T-helper 9 cell (primary cell): ENCODE measurements around the gene PRKCZ.

ENCODE experiments used
- DNase-seq: peaks from one replicate; pipeline ENCODE4 v3.0.0-alpha.2; 2020

PRKCZ gene

DNA sequence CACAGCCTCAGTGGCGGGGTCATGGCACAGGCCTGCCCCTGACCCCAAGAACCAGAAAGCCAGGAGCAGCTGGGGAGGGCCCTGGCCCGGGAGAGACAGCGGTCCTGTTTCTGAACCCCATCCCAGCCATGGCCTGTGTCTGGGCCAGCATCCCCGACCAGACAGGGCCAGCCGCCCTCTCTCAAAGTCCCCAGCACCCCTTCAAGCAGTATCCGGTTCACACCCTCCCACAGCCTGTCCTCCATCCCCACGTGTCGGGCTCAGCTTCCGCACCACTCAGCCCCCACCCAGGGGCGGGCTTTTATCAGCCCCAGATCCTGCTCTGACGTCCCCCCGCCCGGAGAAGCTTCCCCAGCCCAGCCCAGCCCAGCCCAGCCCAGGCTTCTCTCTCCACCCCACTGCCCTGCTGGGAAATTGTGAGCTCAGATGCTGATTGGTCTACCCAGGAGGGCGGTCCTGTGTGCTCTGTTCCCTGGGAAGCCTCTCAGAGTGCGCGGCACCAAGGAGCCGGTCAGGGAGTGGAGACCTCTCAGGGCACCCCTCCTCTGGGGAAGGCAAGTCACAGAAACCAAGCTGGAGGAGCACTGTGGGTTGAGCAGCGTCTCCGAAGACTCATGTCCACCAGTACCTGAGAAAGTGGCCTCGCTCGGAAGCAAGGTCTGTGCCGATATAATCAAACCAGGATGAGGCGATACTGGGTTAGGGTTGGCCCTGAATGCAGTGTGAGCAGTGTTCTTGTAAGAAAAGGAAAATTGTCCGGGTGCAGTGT is 149.0 kb downstream of the PRKCZ start:
- DNase-seq = peak; percentile 63

DNA sequence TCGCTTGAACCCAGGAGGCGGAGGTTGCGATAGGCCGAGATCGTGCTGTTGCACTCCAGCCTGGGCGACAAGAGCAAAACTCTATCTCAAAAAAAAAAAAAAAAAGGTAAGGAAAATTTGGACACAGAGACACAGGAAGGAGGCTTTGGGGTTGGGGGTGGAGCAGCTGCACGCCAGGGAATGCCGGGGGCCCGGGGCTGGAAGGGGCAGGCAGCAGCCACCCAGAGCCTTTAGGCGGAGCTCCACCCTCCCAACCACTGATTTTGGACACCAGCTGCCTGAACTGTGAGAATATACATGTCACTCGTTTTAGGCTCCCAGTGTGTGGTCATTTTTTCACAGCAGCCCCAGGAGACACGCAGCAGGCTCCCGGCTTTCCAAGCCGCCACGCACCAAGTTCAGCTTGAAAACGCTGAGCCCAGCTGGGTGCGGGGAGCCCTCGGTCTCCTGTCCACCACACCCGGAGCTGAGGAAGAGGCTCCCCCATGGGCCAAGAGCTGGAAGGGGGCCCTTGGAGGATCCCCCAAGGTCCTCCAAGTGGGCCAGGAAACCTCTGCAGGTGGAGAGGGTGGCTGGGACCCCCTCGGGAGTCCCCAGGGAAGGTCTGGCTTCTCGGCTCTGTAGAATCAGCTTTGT is 150.2 kb downstream of the PRKCZ start:
- DNase-seq = no peak

DNA sequence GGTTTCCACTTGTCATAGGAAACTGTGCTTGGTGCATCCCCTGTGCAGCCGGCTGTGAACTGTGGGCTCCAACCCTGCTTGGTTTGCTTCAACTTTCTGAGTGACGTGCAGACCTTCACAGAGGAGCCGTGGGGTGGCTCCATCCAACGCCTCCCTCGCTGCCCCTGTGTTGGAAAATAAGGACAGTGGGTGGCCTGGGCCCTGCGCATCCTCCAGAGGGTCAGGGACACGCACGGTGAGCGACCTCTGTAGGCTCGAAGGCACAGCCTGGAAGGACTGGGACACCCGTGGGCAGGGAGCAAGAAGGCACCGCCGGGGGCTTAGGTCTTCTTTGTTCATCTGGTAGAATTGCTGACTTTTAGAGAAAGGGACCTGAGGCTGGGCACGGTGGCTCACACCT is 150.9 kb downstream of the PRKCZ start:
- DNase-seq = no peak

DNA sequence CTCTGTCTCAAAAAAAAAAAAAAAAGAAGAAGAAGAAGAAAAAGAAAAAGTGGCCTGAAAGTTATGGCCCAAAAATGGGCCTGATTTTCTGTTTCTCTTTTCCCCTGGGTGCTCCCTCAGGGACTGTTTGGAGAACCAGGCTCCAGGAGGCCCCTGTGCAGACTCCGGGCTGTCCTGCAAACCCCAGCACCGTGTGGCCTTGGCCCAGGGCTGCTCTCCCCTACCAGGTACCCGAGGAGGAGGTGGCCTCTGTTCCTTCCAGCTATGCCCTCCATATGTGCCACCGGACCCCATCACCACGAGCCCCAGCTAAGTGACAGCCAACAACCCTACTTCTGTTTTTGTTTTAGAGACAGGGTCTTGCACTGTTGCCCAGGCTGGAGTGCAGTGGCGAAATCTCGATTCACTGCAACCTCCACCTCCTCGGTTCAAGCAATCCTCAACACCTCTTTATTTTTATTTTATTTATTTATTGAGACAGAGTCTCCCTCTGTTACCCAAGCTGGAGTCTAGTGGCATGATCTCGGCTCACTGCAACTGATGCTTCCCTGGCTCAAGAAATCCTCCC is 151.9 kb downstream of the PRKCZ start:
- DNase-seq = no peak

DNA sequence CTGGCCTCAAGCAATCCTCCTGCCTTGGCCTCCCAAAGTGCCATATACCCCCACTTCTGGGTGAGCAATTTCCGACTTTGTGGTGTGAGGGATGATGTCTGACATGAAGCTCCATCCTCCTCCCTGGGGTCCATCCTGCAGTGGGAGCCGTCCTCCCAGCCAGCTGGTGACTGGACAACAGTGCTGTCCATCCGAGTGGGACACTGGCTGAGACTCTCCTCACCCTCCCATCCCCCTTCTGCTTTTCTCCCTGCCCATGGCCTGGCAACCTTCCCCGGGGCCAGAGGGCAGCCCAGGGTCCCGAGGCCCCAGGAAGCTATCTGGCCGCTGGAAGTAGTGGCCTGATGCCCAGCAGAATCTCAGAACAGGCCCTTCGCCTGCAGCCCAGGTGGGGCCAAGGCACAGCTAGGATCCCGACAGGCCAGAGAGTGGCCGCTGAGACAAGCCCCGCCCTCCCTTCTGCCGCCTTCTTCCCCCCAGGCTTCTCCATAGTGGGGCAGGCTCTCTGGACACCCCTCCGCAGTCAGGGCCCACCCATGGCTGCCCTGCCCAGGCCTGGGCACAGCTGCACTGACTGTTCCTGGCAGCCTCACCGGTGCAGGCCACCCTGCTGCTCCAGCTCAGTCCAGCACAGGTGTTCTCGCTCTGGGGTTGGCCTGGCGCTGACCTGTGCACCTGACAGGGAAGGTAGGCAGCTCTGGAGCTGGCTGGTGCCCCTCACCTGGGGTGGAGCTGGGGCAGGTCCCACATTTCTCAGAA is 152.8 kb downstream of the PRKCZ start:
- DNase-seq = no peak

DNA sequence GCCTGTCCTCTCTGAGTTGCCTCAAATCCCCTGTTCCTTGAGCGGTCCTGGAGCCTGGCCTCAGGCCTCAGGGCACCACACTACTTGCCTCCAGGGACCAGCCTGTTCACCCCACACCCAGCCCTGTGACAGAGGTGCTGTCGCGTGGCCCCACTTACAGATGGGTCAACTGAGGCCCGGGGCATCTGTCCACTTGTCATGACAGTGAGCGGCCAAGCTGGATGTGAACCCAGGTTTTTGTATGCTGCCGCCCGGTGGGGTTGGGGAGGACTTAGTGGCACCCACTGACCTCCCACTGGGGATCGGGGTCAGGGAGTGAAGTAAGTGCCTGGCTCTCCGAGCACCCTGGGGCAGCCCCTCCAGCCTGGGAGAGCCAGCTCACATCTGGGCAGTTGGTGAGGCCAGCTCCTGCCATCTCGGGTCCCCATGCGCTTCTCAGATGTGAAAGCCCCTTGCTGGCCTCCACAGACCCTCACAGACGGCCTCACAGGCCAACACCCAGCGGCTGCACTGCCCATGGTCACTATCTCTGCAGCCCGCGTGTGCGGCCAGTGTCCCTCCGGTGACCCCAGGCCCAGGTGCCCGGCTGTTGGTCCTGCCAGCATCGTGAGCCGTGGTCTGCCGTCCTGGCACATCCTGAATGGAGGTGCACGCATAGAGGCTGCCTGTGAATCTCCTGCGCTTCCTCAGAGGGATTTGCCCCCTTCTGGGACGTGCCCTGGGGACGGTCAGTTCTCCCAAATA is 153.6 kb downstream of the PRKCZ start:
- no peak for DNase-seq

DNA sequence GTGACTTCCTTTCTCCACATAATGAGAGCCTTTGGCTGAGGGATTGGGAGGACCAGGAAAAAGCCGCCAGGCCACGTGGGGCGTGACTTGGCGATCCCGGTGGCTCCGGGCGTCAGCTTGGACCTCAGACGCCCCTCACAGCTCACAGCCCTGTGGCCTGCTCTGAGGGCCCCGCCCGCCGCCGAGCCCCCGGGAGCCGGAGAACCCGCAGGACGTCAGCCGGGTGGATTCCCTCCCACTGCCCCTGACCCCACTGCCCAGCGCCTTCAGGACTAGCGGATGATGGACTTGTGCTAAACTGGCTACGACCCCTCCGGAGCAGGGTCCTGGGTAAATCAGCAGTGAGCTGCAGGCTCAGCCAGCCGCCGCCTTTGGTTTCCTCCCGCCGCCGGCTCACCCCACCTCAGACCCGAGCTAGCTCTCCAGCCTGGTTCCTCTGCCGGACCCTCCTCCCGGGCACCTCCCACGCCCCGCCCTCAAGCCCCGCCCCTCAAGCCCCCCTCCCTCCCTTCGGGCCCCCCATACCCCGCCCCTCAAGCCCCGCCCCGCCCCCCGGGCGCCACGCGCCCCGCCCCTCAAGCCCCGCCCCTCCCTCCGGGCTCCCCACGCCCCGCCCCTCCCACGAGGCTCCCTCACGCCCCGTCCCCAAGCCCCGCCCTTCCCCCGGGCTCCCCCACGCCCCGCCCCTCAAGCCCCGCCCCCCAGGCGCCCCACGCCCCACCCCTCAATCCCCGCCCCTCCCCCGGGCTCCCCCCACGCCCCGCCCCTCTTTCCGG is 154.4 kb downstream of the PRKCZ start:
- peak; percentile 98 for DNase-seq

DNA sequence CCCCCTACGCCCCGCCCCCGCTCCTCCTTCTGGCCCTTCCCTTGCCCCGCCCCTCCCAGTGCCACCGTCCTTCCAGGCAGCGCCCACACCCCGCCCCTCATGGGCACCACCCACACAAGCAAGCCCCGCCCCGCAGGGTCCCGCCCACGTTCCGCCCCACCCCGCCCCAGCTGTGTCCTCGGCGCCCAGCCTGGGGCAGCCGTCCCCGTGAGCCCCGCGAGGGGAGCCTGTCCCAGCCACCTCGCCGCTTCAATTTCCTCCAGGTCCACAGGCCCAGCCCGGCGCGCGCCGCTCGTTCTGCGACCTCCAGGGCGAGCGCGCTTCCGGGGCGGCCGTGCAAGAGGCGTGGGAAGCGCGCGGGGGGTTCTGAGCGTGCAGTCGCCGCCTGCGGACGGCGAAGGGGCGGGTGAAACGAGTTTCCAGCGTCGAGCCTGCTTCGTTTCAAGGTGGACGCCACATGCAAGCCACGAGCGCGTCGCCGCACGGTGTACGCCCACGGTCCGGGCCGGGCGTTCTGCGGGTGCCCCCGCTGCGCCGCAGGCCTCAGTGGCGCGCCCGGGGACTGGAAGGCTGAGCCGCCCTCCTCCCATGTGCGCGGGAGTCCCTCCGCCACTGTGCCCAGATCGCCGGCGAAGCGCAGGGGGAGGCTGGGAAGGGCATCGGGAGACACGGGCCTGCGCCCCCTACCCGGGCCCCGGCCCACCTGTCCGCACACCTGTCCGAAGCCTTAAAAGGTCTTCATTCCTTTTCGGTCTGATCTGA is 155.2 kb downstream of the PRKCZ start:
- no peak for DNase-seq

DNA sequence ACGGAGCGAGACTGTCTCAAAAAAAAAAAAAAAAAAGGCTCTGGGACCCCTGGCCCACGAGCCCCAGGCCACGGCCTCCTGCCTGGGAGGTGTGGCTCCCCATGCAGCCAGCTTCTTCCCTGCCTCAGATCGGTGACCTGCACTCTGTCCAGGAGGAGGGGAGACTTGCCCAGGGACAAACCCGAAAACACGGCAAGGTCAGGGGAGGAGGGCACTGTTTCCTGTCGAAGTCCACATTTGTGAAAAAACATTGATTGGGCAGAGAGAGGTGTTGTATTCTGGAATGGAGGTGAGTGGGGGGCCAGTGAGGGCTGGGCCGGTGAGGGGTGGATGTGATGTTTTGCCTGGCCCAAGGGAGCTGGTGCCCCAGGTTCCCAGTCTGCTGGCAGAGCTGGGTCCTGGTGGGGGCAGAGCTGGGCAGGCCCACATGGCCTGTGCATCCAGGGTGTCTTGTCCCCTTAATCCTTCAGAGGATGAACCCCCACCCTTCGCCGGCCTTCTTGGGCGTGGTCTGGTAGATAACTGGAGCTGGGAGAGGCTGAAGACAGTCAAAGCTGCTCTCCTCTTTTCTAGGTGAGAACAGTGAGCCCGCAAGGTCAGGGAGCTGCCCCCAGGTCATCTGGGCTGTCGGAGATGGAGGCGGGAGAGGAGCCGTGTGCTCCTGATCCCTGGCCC is 156.7 kb downstream of the PRKCZ start:
- no peak for DNase-seq

DNA sequence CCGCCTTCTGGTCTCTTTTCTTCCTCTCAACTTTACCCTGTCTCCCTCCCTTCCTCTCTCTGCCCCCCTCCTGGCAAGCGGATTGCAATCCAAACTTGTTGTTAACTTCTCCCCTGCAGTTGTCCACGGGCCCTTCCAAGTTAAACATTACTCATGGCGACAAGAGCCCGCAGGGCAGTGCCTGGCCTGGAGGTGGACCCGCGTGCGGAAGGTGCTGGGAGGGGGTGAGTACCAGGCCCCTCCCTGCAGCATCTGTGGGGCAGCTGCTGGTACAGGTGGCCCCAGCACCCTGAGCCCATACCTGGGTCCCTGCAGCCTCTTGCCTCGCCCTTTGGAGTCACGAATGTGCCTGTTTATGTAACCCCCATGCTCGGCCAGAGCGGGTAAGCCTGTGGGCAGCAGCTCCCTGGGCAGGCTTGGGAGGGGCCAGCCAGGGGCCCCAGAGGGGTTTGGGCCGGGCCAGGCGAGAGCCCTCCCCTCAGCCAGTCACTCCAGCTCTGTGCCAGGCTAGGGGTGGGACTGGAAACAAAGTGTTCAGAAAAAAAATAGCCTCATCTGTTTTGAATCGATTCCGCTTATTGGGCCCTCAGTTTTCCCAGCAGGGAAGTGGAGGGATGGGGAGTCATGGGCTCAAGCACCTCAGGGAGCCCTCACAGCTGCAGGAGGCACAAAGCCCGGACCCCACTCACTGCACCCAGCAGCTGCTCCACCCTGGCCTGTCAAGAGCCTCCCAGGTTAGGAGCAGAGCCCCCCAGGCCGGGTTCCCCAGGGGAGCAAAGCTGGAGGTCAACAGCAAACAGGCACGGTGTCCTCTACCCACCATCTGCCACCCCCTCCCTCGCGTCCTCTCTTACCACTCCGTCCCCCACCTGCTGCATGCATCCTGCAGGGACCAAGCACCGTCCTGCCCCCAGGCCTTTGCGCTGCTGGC is 158.4 kb downstream of the PRKCZ start:
- no peak for DNase-seq

DNA sequence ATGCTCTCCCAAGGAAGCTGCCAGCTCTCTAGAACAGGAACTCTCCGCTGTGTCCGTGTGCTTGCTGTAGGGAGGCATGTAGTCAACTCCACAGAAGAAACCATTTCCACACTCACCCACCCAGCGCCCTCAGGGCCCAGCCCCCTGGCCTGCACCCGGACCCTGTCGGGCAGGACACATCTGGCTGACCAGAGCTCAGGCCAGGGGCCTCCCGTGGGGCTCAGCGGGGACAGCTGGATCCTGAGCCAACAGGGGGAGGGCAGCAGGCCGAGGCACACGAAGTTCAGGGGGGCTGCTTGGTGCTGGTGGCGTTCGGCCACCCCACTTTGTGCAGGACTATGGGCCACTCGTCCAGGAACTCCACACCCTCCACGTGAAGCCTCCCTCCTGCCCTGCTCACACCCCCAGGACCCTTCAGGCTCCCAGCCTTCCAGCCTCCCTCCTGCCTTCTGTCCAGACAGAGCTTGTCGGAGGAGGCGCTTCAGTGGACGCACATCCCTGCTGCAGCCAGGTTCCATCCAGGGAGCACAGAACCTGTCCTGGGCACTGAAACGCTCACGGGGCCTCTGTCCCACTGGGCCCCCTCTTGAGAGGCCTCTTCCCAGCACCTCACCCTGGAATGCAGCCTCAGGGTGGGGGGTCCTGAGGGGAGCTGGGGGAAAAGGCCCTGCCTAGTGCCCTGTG is 159.3 kb downstream of the PRKCZ start:
- DNase-seq = no peak

DNA sequence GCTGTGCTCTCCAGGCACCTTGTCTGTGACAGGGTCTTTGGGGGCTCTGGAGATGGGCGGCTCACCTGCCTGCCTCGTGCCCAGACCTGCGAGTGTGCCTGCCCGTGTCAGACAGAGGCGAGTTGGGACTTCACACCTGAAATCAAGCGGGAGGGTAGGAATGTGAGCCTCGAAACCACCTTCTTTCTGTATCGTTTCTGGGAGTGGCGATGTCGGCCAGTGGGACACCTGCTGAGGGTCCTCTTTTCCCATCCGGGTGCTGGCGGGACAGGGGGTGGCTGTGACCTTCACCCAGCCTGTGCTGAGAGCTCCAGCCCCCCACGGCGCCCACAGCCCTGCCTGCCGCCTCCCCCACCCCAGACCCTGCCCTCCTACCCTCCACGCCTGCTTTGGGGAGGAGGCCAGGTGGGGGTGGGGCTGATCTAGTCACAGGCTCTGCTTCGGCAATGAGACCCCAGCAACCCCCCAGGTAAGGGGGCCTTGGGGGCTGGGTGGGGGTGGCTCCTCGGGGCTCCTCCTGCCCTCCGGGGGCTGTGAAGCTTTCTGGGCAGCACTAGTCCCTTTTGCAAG is 160.0 kb downstream of the PRKCZ start:
- DNase-seq = no peak

DNA sequence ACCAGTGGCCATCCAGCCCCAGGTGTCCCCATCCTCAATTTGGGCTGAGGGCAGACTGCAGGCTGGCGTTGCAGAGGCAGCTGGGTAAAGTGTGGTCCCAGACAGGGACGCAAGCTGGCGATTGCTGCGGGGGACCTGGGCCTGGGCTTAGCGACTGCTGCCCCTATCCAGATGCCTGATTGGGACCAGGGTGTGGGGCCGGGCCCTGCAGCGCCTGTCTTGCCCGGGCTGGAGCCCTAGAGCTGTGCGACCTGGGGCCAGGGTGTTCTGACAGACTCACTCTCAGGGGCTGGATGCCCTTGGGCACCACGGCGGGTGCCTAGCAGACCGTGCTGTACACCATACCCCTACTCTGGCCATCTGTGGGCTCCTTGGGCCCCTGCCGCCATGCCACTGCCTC is 160.6 kb downstream of the PRKCZ start:
- DNase-seq = no peak

DNA sequence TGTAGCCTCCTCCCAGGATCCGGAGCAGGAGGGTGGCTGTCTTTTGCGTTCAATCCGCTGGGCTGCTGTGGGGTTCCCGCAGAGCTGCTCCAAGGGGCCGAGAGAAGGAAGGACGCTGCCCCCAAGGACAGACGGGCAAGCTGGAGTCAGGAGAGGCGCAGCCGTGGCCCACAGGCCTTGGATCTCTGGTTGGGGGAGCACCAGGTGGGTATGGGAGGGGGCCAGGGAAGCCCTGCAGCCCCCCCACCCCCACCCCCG is 162.0 kb downstream of the PRKCZ start:
- no peak for DNase-seq

DNA sequence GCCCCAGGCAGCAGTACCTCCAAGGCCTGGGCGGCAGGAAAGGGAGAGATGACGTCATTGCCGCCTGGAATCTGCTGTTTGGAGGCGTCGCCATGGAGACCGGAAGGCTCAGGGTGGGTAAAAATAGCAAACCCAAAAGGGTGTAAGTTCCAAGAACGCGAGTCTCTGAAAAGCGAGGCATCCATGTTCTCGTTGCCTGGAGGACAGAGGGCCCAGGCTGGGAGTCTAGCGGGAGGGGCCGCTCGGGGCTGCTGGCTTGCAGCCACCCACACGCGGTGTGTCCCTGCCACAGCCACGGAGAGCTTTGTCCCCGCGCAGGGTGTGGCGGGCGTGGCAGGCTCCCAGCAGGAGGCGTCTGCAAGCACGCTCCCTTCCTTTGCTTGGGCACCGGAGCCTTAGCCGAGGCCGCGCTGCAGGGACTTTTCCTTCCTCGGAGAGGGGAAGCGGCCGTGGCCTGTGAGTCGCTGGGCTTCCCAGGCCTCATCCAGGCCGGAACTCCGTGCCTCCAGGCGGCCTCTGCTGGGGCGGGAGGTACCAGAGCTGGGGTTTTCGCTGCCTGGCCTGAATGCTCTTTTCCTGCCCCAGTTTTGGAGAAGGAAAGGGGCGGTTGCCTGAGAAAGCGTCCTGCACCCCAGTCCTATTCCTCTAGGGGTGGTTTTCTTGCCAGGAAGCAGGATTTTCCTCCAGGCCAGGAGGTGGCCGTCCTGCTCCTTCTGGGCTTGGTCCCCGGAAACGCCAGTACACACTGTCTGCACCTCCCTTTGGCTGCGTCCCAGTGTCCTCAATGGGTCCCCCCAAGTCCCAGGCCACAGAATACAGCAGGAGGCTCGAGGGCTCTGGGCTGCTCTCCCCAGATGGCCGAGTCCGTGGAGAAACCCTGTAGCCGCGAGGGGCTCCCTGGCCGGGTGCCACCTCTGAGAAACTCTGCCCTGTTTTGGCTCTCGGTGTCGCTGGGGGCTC is 162.6 kb downstream of the PRKCZ start:
- no peak for DNase-seq

DNA sequence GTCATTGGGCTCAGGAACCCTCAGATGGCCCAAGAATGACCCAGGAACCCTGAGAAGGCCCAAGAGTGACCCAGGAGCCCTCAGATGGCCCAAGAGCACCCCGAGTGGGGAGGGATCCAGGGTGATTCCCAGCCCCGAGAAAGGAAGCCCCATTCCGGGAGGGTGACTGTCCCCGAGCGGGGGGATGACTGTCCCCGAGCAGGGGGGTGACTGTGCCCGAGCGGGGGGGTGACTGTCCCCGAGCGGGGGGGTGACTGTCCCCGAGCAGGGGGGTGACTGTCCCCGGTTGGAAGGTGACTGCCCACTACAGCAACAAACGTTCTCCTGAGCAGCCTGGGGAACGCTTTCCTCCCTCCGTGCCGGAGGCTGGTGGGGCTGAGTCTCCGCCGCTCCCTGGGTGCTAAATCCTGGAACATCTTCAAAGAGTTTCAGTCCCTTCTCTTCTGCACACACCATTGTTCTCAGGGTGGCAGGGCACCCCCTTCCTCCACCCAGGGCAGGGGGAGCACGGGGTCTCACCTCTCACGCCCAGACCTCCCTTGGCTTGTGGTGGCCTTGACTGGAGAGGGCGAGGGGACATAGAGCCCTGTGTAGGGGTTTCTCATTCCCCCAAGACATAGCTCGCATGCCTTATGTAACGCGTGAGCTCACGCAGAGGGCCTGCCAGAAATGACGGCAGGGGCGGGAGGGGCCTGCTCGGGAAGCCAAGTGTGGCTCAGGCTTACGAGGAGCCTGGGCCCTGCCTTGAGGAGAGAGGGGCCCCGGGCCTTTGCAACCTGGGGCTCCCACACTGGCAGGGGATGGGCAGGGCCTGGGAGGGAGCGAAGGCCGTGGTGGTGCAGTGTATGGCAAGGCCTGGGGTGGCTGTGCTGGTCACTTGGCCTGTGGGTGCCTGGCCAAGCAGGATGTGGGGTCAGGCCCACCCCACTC is 163.6 kb downstream of the PRKCZ start:
- no peak for DNase-seq
